IPS-15b (cell line): ENCODE data around the gene CENPK.
"Not testable (repeated sequence)": the region's sequence is repeated elsewhere in the genome, so short reads cannot be mapped to it uniquely, and the experiment has no call there.

Source experiments
- H3K27me3 ChIP-seq: one replicate; pipeline ENCODE4 v1.6.1; 2013; ENCODE audit warnings: low read length; ENCODE audit not compliant: control insufficient read depth, insufficient read depth
- H3K36me3 ChIP-seq: one replicate; pipeline ENCODE4 v1.6.1; 2013; ENCODE audit warnings: low read length; ENCODE audit not compliant: control insufficient read depth, insufficient read depth
- H3K4me1 ChIP-seq: one replicate; pipeline ENCODE4 v1.6.1; 2013; ENCODE audit warnings: mild to moderate bottlenecking, low read length; ENCODE audit not compliant: control insufficient read depth, insufficient read depth
- H3K4me3 ChIP-seq: one replicate; pipeline ENCODE4 v1.5.1; 2013; ENCODE audit warnings: low read depth, low read length
- H3K9ac ChIP-seq: one replicate; pipeline ENCODE4 v1.6.1; 2013; ENCODE audit warnings: low read depth, mild to moderate bottlenecking, low read length
- H3K9me3 ChIP-seq: one replicate; pipeline ENCODE4 v1.6.1; 2013; ENCODE audit warnings: mild to moderate bottlenecking, low read length; ENCODE audit not compliant: control insufficient read depth, insufficient read depth

CENPK gene

DNA sequence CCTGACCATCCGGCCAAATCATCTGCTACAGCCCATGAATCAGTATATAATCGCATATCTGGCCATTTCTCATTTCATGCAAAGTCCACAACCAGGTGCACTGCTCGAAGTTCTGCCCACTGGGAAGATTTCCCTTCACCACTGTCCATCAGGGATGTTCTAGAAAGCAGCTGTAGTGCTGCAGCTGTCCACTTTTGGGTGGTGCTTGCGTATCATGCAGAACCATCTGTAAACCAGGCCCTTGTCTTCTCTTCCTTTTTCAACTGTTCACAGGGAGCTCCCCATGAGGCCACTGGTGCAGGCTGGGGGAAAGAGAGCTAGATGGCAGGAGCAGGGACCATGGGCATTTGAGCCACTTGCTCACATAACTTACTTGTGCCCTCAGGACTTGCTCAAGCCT is 73.8 kb downstream of the CENPK start:
- Histone ChIP-seq H3K27me3 (no peaks in the 10 kb centered on the region), H3K9ac (no peak overlapping the region), H3K4me1 (no peaks in the 10 kb centered on the region), H3K9me3 (no peaks in the 10 kb centered on the region), H3K4me3 (no peak overlapping the region), H3K36me3 (no peaks in the 10 kb centered on the region)

DNA sequence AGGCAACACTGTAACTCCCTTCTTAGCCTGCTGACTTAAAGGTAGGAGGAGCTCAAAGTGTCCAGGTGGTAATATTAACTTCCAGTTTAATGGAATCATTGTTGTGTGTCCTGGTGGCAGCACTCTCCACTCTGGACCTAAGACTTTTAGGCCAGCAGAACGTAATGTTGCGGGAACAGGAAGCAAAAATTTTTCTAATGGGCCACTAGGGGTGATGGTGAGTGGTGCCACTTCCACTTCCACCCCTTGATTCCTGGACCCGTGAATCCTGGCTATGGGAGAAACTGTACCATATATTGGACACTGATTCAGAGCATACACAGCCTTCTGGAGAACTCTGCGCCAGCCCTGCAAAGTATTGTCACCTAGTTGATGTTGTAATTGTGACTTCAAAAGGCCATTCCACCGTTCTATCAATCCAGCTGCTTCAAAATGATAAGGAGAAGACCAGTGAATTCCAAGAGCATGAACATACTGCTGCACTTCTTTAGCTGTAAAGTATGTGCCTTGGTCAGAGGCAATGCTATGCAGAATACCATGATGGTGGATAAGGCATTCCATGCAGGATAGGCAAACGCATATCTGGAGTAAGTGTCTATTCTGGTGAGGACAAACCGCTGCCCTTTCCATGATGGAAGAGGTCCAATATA is 74.8 kb downstream of the CENPK start:
- not testable (repeated sequence) for H3K4me3 ChIP-seq, H3K9me3 ChIP-seq, H3K36me3 ChIP-seq, H3K9ac ChIP-seq, H3K4me1 ChIP-seq, H3K27me3 ChIP-seq

DNA sequence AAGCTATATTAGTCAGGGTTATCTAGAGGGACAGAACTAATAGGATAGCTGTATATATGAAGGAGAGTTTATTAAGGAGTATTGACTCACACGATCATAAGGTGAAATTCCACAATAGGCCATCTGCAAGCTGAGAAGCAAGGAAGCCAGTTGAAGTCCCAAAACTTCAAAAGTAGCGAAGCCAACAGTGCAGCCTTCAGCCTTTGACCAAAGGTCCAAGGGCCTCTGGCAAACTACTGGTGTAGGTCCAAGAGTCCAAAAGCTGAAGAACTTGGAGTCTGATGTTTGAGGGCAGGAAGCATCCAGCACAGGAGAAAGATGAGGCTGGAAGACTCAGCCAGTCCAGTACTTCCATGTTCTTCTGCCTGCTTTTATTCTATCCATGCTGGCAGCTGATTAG is 76.2 kb downstream of the CENPK start:
- H3K4me3 ChIP-seq, H3K36me3 ChIP-seq, H3K4me1 ChIP-seq, H3K9ac ChIP-seq, H3K27me3 ChIP-seq, H3K9me3 ChIP-seq: not testable (repeated sequence)

DNA sequence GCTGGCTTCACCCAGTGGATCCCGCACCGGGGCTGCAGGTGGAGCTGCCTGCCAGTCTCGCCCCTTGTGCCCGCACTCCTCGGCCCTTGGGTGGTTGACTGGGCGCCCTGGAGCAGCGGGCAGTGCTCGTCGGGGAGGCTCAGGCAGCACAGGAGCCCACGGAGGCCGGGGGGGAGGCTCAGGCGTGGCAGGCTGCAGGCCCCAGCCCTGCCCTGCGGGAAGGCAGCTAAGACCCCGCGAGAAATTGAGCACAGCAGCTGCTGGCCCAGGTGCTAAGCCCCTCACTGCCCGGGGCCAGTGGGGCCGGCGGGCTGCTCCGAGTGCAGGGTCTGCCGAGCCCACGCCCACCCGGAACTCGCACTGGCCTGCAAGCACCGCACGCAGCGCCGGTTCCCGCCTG is 77.6 kb downstream of the CENPK start:
- H3K4me1 ChIP-seq = peaks cover 5% of the 10 kb centered on the region
- H3K27me3 ChIP-seq = peaks cover 3% of the 10 kb centered on the region
- H3K36me3 ChIP-seq = no peaks in the 10 kb centered on the region
- no peaks in the 10 kb centered on the region for H3K9me3 ChIP-seq
- H3K9ac ChIP-seq = no peak overlapping the region
- H3K4me3 ChIP-seq = no peak overlapping the region

DNA sequence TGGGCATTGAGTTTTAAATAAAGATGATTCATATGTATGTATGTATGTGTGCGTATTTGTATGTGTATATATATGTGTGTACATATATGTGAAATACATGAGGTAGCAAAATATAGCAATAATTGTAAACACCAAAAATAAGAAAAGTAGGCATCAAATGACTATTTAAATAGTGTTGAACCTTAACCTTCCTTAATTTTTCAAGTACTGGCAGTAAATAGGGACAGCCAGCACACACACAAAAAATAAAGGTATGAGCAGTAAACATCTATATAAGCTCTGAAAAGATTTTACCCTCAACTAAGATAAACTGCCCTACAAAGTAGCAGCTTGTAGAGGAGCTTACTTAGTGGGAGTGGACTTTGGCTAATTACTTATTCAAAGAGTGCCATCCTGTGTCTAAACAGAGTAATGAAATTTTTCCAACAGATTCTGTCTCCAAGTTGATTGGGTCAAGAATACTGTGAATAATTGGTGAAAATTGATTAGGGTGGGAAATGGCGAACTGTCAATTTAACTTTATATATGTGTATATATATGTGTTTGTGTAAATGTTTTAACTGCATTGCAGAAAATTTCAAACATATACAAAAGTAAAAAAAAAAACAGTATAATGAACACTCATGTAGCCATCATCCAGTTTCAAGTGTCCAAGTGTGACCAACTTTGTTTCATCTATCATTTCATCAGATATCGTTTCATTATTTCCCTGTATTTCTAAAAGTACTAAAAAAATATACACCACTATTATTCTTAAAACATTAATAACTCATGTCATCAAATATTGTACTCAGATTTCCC is 79.2 kb downstream of the CENPK start:
- no peak overlapping the region for H3K4me3 ChIP-seq
- no peaks in the 10 kb centered on the region for H3K9me3 ChIP-seq
- no peaks in the 10 kb centered on the region for H3K36me3 ChIP-seq
- H3K9ac ChIP-seq = no peak overlapping the region
- peaks cover 13% of the 10 kb centered on the region for H3K4me1 ChIP-seq
- peaks cover 14% of the 10 kb centered on the region for H3K27me3 ChIP-seq

DNA sequence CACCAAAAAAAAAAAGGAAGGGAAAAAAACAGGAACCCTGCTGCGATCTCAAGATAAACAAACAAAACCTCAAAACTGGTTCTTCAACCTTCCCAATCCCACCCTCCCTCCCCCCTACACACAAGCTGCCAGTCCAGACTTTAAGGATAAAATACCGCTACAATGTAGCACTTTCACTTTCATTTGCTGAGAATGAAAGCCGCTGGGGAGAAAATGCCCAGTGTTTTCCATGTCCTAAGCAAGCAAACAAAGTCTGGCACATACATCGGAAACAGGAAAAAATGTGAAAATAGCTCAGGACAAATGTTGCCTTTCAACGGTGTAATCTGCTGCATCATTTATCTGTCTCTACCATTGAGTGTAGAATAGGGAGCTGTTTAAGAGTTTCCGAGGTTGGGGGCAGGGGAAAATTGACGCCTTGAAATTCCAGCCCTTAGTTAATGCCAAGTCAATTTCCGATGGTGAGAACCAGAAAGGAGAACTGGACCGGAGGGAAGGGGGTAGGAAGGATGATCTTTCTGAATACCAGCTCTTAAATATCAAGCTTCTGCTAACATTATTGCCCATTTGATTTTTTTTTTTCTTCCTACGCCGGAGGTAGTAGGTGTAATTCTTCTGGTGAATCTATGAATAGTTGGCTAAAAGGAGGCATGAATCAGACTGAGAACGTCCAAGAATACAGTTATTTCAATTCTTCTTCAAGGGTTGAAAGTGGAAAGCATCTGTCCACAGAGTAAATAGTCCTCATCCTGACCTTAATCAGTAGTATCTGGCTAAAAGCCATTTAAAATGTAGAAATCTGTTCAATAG is 80.0 kb downstream of the CENPK start:
- H3K27me3 ChIP-seq = peaks cover 14% of the 10 kb centered on the region
- H3K4me1 ChIP-seq = peaks cover 15% of the 10 kb centered on the region
- H3K36me3 ChIP-seq = no peaks in the 10 kb centered on the region
- no peaks in the 10 kb centered on the region for H3K9me3 ChIP-seq
- peak overlapping the region; percentile 60 for H3K4me3 ChIP-seq
- H3K9ac ChIP-seq = no peak overlapping the region

DNA sequence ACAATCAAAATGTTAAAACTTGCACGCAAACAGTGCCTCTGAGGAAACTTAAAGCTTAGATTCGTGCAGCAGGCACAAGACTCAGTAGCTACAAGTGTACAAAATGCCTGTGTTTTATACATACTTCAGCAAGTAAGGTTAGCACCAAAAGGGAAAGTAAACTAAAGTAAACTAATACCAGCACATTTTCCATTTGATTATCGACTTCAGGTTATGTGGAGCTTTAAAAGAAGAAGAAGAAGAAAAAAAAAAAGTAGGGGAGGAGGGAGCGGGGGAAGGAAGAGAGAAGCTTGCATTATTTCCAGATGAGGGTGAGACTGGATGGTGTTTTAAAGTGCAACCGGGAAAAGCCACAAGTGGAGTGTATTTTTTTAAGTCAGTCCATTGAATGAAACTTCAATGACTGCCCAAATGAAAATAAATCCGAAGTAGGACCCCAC is 80.7 kb downstream of the CENPK start:
- Histone ChIP-seq H3K27me3 (peaks cover 14% of the 10 kb centered on the region), H3K9ac (no peak overlapping the region), H3K4me1 (peaks cover 15% of the 10 kb centered on the region), H3K9me3 (no peaks in the 10 kb centered on the region), H3K4me3 (peak overlapping the region; percentile 60), H3K36me3 (no peaks in the 10 kb centered on the region)

DNA sequence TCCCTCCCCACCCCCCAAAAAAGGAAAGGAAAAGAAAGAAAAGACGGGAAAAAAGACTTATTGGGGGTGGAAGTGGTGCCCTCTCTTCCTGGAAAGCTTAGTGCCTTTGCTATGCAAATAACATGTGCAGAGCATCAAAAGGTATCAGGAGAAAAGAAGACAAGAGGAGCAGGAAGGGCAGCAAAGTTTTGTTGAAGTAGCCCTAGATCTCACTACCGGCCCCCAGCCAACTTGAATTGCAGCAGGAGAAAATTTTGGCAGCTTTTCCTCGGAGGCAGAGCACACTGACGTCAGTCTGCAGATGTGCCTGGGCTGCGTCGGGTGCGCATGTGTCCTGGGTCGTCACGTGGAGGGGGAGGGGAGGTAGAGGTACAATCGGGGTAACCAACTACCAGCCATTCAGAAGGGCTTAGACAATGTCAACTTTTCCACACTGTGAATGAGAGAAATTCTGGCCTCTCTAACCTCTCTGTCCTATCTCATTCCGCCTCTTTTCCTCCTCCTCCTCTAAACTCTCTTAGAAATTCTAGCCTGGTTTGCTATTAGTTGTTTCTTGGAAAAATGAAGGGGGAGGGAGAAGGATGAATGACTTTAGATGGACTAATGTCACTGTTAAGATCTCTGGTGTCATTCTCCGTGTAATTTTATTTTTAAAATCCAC is 81.2 kb downstream of the CENPK start, which contains the start of gene ADAMTS6:
Gene ADAMTS6 (minus strand): TSS at position 286 of the 661 bp plus-strand sequence. CDS start 8,247 bp downstream, outside the sequence.
- H3K9ac ChIP-seq = no peak within 1 kb of the TSS
- H3K27me3 ChIP-seq = peaks cover 14% of the 10 kb centered on the region
- no peaks in the 10 kb centered on the region for H3K36me3 ChIP-seq
- H3K4me1 ChIP-seq = peaks cover 15% of the 10 kb centered on the region
- peak within 1 kb of the TSS; percentile 60 for H3K4me3 ChIP-seq
- H3K9me3 ChIP-seq = no peaks in the 10 kb centered on the region

DNA sequence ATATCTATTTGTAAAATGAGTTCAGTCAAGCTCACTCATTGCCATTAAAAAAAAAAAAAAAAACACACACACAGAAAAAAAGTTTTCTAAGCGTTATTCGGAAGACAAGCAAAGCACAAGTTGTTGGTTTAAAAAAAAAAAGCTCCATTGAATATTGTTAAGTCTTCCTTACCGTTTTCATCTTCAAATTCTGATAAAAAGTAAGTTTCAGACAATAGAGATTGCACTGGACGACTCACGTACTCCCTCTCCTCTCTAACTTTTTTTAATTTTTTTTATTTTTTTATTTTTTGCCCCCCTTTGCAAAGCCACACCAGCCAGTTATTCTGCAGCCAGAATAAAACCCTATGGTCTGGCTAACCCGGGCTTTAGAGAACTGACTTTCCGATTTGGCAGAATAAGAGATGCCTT is 81.8 kb downstream of the CENPK start:
- Histone ChIP-seq H3K4me3 (peak overlapping the region; percentile 60), H3K4me1 (peaks cover 15% of the 10 kb centered on the region), H3K27me3 (peaks cover 14% of the 10 kb centered on the region), H3K36me3 (no peaks in the 10 kb centered on the region), H3K9me3 (no peaks in the 10 kb centered on the region), H3K9ac (no peak overlapping the region)

DNA sequence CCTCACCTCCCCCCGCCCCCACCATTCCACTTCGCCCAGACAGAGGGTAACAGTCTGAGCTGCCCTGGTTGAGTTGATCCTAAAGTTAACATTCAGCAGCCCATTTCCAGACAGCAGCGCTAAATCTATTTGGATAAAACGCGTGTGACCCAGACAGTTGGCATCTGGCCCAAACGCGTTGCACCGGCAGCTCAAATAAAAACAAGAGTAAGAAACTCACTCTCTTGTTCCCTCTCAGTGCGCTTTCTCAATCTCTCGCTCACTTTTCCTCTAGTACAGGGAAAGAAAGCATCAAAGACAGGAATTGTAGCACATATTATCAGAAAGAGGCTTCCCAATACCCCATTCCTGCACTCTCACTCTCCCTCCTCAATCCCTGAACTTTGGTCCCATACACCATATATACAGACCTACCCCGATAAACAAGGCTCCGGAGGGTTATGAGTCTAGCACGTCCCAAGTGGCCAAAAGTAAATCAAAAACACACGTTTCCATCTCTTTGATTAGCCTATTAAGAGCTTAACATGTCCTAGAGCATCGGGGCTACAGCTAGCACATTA is 82.6 kb downstream of the CENPK start:
- no peaks in the 10 kb centered on the region for H3K9me3 ChIP-seq
- H3K27me3 ChIP-seq = peaks cover 14% of the 10 kb centered on the region
- peak overlapping the region; percentile 60 for H3K4me3 ChIP-seq
- no peak overlapping the region for H3K9ac ChIP-seq
- H3K4me1 ChIP-seq = peaks cover 15% of the 10 kb centered on the region
- H3K36me3 ChIP-seq = no peaks in the 10 kb centered on the region

DNA sequence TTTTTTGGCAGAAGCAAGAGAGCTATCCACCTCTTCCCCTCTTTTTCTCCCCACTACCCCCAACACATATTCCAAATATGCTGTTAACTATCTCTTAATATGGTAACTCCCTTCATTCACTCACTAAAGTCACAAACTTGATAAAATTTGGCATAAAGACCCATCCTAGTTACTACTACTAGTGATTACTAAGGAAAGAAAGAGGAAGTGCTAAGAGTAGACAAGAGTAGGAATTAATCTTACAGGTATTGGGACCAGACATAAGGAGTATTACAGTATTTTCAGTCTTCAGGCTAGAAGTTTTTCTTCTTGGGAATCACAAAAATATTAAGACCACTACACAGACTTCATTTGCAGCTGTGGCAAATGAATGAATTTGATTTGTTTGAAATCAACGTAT is 83.4 kb downstream of the CENPK start:
- Histone ChIP-seq H3K36me3 (no peaks in the 10 kb centered on the region), H3K4me3 (peak overlapping the region; percentile 60), H3K9me3 (no peaks in the 10 kb centered on the region), H3K9ac (no peak overlapping the region), H3K4me1 (peaks cover 15% of the 10 kb centered on the region), H3K27me3 (peaks cover 14% of the 10 kb centered on the region)
